NT2/D1 (cell line): Measurements from ENCODE around the gene CYP3A5.

Source experiments
- DNase-seq: peaks from one replicate; pipeline ENCODE4 v3.0.0-alpha.2; 2011; ENCODE audit warnings: low read depth, low spot score
- H3K27me3 ChIP-seq: 2 replicates; pipeline ENCODE4 v1.6.0; 2011; ENCODE audit warnings: mild to moderate bottlenecking; ENCODE audit not compliant: insufficient read length, insufficient read depth
- H3K36me3 ChIP-seq: 2 replicates; pipeline ENCODE4 v1.6.1; 2011; ENCODE audit warnings: mild to moderate bottlenecking, low read length, mixed read lengths; ENCODE audit not compliant: insufficient read depth, insufficient read length
- H3K4me1 ChIP-seq: 2 replicates; pipeline ENCODE4 v1.5.1; 2011; ENCODE audit not compliant: insufficient read depth, insufficient read length
- H3K4me3 ChIP-seq: 2 replicates; pipeline ENCODE4 v1.5.1; 2011; ENCODE audit warnings: low read depth; ENCODE audit not compliant: insufficient read length
- H3K9ac ChIP-seq: 2 replicates; pipeline ENCODE4 v1.6.0; 2011; ENCODE audit warnings: low read depth; ENCODE audit not compliant: insufficient read length
- H3K9me3 ChIP-seq: 2 replicates; pipeline ENCODE4 v1.5.1; 2011; ENCODE audit warnings: mild to moderate bottlenecking, low read length; ENCODE audit not compliant: insufficient read depth
- SUZ12 ChIP-seq: IDR thresholded peaks from 2 replicates; pipeline ENCODE4 v1.6.1; 2011; ENCODE audit not compliant: insufficient read length, insufficient read depth; ENCODE audit errors: extremely low read depth
- YY1 ChIP-seq: IDR thresholded peaks from 2 replicates; pipeline ENCODE4 v1.6.1; 2011; ENCODE audit not compliant: insufficient read length, insufficient read depth
- ZNF274 ChIP-seq: IDR thresholded peaks from 2 replicates; pipeline ENCODE4 v1.6.1; 2011; ENCODE audit warnings: mild to moderate bottlenecking, low read depth, low read length

Gene CYP3A5

GRCh38 chr7:99624484-99624883, 55.3 kb downstream of the CYP3A5 start:
- H3K9ac ChIP-seq, result no peak overlapping the region
- H3K4me3 ChIP-seq, result no peak overlapping the region
- DNase-seq, result no peak
- TF ChIP-seq SUZ12 (no peak), YY1 (no peak)
- H3K9me3 ChIP-seq, result no peaks in the 10 kb centered on the region
- no peaks in the 10 kb centered on the region for H3K27me3 ChIP-seq
- peaks cover 10% of the 10 kb centered on the region for H3K4me1 ChIP-seq
- H3K36me3 ChIP-seq, result peaks cover 93% of the 10 kb centered on the region

DNA sequence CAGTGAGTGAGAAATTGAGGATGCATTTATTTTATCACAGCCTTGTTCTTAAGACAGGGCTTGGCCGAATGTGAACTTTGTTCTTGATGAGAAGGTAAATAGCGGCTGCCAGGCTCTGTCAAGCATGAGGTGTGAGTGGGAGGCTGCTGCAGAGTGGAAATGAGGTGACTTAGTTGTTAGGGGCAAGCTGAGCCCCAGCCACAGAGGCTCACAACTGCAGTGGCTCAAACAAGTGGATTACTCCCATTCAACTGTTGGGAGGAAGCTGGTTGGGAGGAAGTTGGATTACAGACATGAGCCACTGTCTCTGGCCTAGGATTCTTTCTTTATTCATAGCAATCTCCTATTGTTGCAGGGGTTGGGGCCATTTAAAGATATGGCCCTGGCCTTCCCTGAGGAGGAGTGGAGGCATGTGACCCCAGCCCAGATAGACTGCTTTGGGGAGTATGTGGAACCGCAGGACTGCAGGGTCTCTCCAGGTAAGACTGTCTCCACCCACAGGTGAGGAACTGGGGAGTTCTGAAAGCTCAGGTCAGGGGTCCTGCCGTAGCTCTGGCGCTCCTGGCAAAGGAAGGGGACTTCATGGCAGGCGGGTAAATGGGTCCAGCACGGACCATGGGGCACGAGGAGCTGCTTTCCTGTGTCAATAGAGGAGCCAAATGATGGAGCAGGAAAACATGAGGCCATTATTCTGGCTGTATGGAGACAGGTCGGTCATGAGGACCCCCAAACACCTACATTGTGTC, 55.9 kb downstream of the CYP3A5 start:
- no peak for TF ChIP-seq YY1
- no peak for TF ChIP-seq ZNF274
- TF ChIP-seq SUZ12, result no peak
- DNase-seq, result no peak
- H3K9ac ChIP-seq, result no peak overlapping the region
- H3K4me1 ChIP-seq, result peaks cover 5% of the 10 kb centered on the region
- peaks cover 93% of the 10 kb centered on the region for H3K36me3 ChIP-seq
- no peak overlapping the region for H3K4me3 ChIP-seq
- H3K27me3 ChIP-seq, result no peaks in the 10 kb centered on the region
- H3K9me3 ChIP-seq, result no peaks in the 10 kb centered on the region

DNA sequence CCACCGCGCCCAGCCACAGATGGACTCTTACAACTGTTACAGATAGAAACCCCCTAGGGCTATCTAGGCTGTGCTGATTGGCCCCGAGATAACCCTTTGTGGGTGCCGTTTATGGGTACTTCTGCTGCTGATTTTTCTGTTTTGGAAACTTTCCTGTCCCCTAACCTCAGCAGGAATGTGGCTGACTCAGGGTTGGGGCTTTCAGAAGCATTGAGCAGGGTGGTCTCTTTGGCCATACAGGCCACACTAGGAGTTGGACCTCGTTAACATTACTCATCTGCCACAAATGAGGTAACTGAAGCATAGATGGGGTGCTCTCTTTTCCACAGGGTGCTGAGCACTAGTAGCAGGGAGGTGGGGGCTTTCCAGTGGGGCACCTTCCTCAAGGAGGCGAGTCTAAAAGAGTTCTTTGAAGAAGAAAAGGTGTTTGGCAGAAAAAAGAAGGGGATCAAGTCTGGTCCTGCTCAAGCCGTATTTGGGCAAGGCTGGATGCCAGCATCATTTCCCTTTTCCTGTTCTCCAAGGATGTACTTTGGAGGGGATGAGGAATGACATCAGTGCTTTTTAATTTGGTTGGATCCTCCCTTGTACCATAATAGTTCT, 56.6 kb downstream of the CYP3A5 start:
- Histone ChIP-seq H3K27me3 (no peaks in the 10 kb centered on the region), H3K4me3 (no peak overlapping the region), H3K9me3 (no peaks in the 10 kb centered on the region), H3K9ac (no peak overlapping the region), H3K36me3 (peaks cover 94% of the 10 kb centered on the region), H3K4me1 (peaks cover 2% of the 10 kb centered on the region)
- TF ChIP-seq SUZ12, result no peak
- no peak for TF ChIP-seq ZNF274
- TF ChIP-seq YY1, result no peak
- DNase-seq, result no peak

GRCh38 chr7:99622596-99622995, 57.2 kb downstream of the CYP3A5 start:
- no peak overlapping the region for H3K4me3 ChIP-seq
- no peaks in the 10 kb centered on the region for H3K9me3 ChIP-seq
- no peak for TF ChIP-seq YY1
- no peak for TF ChIP-seq ZNF274
- no peak for TF ChIP-seq SUZ12
- DNase-seq, result no peak
- H3K4me1 ChIP-seq, result peaks cover 2% of the 10 kb centered on the region
- no peaks in the 10 kb centered on the region for H3K27me3 ChIP-seq
- H3K36me3 ChIP-seq, result peaks cover 91% of the 10 kb centered on the region
- no peak overlapping the region for H3K9ac ChIP-seq

DNA sequence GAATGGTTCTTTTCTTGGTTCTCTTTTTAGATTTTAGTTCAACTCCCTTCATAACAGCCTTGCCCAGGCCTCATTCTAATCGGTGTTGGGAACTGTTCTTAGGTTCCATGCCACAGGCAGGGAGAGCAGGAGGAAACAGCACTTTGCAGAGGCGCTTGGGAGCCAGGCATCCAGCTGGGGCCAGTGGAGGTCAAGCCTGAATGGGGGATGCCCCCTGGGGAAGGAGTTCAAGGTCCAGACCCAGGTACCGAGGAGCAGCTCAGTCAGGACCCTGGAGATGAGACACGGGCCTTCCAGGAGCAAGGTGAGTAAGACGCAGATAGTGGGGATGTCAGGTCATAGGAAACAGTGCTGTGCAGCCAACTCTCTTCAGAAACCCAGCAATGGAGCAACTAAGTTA, 58.5 kb downstream of the CYP3A5 start:
- Histone ChIP-seq H3K9me3 (no peaks in the 10 kb centered on the region), H3K27me3 (no peaks in the 10 kb centered on the region), H3K36me3 (peaks cover 79% of the 10 kb centered on the region), H3K4me3 (no peak overlapping the region), H3K9ac (no peak overlapping the region), H3K4me1 (peaks cover 2% of the 10 kb centered on the region)
- no peak for DNase-seq
- TF ChIP-seq YY1 (no peak), ZNF274 (no peak), SUZ12 (no peak)

GRCh38 chr7:99619571-99620130, 60.1 kb downstream of the CYP3A5 start:
- Histone ChIP-seq H3K9ac (no peak overlapping the region), H3K4me1 (peaks cover 2% of the 10 kb centered on the region), H3K9me3 (no peaks in the 10 kb centered on the region), H3K27me3 (no peaks in the 10 kb centered on the region), H3K4me3 (no peak overlapping the region), H3K36me3 (peaks cover 63% of the 10 kb centered on the region)
- DNase-seq, result no peak
- TF ChIP-seq YY1, result no peak
- TF ChIP-seq SUZ12, result no peak
- TF ChIP-seq ZNF274, result no peak

DNA sequence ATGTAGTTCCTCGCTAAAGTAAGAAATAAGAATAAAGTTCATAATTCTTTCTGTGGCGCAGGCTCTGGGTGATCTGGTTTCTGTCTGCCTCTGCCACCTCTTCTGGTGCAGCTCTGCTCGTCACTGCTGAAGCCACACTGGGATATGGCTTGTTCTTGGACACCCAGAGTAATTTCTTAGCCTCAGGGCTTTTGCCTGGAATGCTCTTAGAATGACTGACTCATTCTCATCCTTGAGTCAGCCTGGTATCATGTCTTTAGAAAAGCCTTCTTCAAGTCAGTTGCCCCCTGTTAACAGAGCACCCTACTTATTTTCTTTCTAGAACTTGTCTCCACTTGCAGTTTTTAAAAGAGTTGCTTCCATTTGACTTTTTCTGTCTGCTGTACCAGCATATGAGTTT, 61.1 kb downstream of the CYP3A5 start:
- Histone ChIP-seq H3K9ac (peak overlapping the region; percentile 21), H3K4me1 (peaks cover 2% of the 10 kb centered on the region), H3K4me3 (no peak overlapping the region), H3K27me3 (no peaks in the 10 kb centered on the region), H3K36me3 (peaks cover 53% of the 10 kb centered on the region), H3K9me3 (peaks cover 8% of the 10 kb centered on the region)
- TF ChIP-seq ZNF274, result no peak
- TF ChIP-seq SUZ12, result no peak
- TF ChIP-seq YY1, result no peak
- no peak for DNase-seq
